HG03175 (cell line): ENCODE measurements around the gene ARHGEF4.

Experiments used
- ATAC-seq: cut with Tn5 transposase; IDR thresholded peaks from one replicate; pipeline ENCODE4 v1.9.1; 2021; ENCODE audit warnings: mild to moderate bottlenecking, moderate library complexity; ENCODE audit not compliant: unreplicated experiment

The ARHGEF4 gene

DNA sequence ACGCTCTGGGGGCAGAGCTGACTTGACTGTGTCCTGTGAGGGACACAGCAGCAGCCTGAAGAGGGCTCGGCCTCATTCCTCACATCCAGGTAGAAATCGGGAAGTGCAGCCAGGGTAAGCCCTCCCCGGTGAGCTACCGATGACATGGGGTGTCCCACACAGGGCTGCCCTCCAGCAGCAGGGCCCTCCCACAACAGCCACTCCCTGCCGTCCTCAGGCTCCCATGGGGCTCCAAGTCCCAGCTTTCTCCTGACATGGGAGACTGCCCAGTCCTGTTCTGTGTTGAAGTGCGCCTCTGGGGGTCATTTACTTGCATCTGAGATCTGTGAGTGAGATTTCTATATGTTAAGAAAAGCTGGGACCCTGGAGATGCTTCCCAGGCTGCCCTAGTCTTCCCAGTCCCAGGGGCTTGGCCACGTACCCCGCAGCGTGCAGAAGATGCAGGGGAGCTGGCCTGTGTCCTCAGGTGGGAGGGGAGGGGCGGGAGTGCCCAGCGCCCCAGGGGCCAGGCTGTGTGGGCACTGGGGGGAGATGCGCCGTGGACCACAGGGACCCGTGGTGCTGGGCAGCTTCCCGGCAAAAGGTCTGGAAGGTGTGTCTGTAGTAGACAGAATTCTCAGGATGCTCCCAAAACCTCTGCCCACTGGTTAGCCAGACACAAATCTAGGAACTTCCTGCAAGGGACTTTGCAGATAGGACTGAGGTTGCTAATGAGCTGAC is 168.7 kb downstream of the ARHGEF4 start:
- ATAC-seq, result no peak

DNA sequence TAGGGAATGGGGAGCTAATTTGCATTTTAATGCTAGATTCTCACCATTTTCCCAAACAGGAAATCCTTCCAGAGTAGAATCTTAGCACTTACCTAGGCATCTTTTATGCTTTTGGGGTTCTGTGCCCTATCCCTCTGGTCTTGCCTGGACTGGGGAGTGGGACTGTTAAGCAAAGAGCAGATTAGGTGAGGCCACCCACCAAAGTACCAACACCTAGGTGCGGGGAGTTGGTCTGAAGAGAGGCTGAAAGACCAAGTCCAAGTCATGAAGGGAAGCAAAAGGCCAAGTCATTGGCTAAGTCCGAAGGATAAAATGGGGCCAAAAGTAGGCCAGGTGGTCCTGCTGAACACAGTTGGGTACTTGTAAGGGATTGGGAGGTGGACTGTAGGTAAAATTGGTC is 169.8 kb downstream of the ARHGEF4 start:
- ATAC-seq, result no peak

DNA sequence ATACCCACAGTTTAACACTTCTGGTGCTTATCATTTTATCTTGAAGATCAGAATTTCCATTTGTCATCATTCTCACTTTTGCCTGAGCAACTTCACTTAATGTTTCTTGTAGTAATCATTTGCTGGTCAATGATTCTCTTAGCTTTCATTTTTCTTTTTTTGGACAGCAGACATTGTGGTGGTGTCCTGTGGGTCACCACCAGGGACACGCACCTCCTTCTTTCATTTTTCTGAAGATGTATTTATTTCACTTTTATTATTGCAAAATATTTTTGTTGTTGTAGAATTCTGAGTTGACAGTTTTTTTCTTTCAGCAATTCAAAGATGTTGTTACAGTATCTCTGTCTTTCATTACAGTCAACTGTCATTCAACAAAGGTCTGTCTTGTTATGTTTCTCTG is 172.3 kb downstream of the ARHGEF4 start:
- ATAC-seq, result no peak

DNA sequence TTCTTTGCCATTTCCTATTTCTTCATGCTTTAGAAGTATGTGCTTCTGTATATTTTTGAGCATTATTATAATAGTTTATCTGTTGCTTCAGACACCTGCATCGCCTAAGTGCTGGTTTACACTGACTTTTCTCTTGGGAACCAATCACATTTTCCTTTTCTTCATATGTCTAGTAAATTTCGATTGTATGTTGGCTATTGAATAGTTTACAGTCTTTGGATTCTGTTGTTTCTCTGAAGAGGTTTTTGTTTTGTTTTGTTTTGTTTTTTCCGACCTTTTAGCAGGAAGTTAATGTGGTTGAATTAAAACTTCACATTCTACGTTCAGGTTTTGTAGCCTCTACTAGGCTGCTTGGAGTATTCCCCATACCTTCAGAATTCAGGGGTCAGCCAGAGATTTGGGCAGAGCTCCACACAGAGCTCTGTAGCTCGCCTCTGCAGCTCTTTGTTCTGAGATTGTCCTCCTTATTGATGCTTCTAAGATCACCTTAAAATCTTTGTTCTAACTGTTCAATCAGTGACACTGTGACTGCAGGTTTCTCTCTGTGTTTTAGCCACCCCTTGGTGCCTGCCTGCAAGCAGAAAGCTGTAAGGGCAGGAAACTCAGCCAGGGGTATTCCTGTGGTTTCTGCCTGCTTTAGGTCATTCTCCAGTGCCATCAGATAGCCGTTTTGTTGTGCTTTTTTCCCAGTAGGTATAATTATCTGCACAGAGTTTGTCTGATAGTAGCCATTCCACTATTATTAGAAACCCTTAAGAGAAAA is 173.2 kb downstream of the ARHGEF4 start:
- ATAC-seq, result no peak

DNA sequence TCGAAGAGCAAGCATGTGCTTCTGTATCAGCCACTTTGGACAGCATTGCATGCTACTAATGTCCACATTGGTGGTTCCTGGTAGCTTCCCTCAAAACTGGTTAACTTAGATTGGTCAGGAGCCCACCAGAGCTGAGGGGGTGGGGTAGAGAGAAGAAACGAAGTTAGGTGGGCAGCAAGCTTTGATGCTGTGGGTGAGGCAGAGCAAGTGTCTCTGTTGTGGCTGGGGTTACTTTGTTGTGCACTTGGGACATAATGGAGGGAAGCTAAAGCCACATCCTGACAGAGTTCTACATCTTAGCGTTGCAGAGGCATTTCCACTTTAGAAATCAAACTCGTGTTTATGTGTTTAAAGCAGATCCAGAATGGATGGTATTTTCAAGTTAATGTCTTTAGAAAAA is 173.9 kb downstream of the ARHGEF4 start:
- no peak for ATAC-seq

DNA sequence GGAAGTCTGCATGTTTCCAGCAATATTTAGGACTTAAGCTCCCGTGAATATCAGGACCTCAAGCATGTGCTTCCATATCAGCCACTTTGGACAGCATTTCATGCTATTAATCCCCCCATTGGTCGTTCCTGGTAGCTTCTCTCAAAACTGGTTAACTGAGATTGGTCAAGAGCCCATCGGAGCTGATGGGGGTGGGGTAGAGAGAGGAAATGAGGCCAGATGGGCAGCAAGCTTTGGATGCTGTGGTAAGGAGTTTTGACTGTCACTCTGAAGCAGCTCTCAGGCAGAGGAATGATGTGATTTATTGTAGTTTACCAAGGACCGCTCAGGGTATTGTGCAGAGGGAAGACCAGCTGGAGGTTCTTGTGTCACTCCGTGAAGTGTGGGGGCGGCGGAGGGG is 174.8 kb downstream of the ARHGEF4 start:
- no peak for ATAC-seq

DNA sequence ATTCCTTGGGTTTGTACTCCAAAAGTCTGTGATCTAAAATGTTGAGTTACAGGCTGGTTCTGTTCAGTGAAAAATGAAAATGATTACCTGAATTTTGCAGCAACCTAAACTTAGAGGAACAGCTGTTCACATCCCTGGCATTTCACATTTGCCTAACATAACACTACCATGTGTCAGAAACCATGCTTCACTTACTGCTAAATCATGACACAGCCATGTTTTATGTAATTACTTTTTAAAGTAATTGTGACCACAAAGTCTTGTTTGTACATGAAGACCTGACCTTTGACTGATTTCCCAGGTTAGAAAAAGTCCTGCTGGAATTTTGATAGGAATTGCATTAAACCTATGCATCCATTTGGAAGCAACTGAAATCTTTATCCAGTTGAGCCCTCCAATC is 177.4 kb downstream of the ARHGEF4 start:
- no peak for ATAC-seq

DNA sequence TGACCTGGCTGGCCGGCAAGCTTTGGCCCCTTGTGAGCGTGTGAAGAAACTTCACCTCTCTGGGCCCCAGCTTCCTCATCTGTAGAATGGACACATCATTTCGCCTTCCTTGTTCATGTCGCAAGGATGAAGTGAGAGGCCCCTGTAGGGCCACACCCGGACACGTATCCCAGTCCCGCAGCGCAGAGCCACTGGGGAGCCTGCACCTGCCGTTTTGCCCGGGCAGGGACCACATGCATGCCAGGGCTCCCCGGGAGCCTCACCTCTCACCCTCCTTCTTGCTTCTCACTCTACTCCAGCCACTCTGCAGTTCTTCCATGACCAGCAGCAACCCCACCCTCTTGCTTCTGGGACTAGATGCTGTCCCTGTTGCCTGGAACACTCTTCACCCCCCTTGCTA is 179.1 kb downstream of the ARHGEF4 start:
- ATAC-seq, result no peak

DNA sequence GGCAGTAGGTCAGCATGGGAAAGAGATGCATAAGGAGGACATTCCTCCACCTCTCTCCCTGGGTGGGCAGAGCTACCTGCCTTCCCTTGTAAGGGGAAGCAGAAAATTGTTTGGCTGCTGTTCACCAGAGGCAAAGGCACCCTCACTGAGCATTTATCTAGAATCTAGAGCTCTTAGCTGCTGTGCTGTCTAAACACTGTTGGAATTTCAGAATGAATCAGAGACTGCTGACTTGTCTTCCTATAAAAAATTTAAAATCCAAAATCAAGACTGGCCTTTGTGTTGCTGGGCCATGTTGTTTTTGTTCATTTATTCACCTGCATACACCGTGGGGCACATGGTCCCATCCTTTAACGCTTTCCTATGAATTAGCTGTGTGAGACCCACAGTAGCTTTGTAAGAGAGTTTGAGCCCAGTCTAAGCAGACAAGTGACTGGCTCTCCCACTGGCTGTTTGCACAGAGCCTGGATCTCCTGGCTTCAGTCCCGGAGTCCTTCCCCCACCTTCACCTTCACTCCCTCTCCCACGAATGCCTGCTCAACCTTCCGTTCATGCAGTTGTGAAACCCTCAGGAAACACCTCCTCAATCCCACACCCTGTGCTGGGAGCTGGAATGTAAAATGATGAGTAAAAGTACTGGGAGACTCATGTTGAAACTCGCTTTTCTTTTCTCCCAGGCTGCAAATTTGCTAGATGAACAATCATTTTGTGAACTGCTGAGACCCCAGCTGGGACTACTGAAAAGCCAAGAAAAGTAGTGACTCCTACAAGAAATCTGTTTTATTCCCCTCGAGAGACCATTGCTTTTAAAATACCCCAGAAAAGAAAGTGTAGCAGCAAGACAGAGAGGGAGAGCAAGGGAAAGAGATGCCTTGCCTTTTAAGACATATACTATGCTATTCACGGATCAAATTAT is 180.4 kb downstream of the ARHGEF4 start:
- ATAC-seq, result no peak

DNA sequence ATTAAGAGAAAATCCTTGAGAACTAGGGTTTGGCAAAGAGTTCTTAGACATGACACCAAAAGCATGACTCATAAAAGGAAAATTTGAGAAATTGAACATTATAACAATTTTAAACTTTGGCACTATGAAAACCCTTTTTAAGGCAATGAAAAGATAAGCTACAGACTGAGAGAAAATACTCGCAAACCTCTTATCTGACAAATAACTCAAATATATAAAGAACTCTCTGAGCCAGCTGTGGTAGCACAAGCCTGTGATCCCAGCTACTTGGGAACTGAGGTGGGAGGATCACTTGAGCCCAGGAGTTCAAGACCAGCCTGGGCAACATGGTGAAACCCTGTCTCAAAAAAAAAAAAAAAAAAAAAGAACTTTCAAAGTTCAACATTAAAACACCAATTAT is 186.0 kb downstream of the ARHGEF4 start:
- ATAC-seq, result no peak

DNA sequence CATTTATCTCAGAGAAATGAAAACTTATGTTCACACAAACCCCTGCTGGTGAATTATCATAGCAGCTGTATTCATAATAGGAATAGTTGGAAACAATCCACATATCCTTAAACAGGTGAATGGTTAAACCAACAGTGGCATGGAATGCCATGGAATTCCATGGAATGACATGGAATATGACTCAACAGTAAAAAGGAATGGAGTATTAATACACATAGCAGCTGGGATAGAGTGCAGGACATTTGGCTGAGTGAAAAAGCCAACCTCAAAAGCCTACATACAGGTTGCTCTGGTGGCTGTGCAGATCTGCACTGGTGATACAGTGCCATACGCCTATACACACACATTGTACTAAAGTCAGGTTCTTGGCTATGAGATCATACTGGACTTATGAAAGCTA is 187.0 kb downstream of the ARHGEF4 start:
- ATAC-seq, result no peak

DNA sequence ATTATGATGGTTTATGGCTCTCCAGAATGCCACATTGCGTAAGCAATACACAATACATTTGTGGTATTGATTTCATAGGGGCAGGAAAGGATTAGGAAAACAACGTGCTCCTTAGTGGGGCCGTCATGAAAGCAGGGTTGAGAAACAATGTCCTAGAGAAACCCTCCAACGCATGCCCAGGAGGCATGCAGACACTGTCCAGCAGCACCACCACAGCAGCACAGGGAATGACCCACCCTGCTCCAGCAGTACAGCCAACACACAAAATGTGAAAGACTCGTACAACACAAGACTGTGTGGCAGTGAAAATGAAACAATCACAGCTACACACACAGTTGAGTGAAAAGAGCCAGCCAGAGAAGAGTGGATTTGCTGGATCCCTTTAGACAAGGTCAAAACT is 190.2 kb downstream of the ARHGEF4 start:
- no peak for ATAC-seq

DNA sequence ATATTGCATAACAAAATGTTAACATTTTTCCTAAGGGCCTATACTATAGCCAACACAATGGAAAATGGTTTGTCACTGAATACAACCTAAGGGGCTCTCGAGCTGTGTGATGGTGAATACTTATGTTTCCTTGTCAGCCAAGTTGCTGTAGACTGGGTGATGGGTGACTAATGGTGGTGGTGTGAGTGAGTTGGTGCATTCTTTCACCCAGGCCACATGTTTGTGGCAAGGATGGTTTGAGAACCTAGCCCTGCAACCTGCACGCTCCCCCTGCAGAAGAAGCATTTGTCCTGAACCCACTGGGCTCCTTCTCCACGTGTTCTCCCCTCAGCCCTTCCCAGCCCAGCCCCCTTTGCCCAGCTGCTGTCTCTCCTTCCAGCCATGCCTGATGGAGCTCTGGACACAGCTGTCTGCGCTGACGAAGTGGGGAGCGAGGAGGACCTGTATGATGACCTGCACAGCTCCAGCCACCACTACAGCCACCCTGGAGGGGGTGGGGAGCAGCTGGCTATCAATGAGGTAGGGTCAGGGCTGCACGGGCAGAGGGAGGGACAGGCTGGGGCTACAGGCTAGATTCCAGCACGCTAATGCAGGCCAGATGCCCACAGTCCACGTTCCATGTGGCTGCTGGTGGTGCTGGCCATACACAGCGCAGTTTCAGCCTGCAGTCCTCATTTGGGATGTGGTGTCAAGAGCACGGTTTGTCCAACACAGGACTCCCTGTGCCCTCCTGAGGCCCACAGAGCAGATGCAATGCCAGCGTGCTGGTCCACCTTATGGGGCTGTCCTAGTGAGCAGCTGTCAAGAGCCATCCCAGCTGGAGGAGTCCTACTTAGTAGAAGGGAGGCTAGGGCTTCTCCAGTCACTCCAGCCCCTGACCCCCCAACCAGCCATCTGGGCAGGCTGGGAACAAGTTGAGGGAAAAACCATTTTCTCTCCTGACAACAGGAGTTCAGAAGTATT is 191.1 kb downstream of the ARHGEF4 start:
- no peak for ATAC-seq

DNA sequence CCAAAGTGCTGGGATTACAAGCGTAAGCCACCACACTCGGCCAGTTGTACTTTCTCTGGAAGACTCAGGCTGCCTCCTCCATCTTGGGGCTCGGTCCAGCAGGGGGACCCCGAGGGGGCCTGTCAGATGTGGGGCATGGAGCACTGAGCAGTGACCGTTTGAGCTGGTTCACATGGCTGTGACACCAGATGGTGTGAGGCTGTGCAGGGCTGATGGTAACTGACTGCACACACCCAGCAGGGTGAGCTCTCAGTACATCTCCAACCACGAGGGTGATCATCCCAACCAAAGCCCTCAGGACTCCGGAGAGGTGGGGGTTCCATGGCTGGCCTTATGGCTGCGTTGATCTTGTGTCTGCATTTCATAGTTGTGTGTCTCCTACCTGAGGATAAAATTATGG is 193.1 kb downstream of the ARHGEF4 start:
- ATAC-seq, result no peak

DNA sequence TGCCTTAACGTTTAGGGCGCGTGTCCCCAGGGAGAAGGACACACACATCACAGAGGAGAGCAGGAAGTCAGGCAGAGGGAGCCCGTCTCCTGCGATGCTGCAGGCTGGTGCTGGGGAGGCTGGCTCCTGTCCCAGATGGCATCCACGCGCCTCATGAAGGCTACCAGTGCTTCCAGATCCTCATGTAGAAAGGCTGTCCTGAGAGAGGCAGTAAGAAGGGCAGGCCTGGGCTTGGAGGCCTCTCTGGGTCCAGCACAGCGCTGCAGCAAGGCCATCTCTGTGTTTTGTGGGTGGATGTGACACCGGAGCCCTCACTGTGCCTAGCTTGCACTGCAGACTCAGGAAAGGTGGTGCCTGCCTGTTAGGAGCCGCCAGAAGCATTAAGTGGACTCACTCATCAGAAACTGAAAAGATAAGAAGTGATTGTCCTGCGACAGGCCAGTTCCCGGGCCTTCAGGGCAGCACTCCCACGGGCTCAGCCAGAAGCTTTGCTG is 193.8 kb downstream of the ARHGEF4 start:
- ATAC-seq, result no peak

DNA sequence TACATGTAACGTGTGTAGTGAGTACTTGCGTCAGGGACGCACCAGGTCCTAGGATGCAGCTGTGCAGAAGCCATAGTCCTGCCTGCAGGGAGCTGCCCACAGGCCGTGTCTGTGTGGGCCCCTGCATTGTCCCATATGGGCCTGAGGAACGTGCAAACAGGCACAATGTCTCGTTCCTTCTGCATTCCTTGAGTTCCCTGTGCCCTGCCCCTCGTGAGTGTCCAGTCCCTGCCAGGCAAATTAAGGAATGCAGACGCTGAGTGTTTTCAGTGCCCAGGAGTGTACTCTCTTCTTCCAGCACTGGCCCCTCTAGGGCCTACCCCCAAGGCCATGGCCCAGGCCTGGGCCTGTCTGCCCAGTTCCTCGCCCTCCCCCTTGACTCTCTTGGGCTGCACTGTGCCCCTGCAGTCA is 194.7 kb downstream of the ARHGEF4 start:
- ATAC-seq, result no peak

DNA sequence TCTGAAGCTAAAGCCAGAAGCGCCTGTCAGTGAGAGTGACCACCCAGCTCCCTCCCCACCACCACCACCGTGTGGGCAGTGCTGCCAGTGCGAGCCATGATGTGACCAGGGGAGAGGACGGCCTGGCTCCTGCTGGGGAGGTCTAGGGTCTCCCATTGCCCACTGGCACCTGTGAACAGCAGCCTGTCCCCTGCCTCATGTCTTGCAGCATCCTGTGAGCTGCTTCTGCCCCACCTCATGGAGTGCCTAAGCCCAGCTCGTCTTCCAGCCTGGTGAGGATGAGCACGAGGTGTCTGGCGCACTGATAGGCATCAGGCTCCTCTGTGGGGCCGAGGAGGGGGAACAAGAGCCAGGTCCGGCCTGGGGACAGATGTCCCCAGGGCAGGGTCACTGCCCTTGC is 195.2 kb downstream of the ARHGEF4 start:
- ATAC-seq, result no peak

DNA sequence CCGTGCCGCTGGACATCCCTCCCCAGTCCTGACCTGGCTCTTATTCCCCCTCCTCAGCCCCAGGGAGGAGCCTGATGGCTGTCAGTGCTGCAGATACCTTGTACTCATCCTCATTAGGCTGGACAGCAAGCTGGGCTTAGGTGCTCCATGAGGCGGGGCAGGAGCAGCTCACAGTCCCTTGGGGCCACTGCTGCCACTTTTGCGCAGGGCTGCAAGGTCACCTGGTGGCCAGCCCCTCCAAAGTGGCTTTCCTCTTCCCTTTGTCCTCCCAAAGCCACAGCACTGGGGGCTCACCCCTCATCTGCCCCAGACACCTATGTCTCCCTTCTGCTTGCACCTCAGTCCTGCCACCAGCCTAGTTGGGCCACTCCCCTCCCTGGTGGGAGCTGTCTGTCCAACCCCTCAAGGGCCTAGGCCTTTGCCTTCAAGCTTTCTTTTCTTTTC is 195.7 kb downstream of the ARHGEF4 start:
- no peak for ATAC-seq

DNA sequence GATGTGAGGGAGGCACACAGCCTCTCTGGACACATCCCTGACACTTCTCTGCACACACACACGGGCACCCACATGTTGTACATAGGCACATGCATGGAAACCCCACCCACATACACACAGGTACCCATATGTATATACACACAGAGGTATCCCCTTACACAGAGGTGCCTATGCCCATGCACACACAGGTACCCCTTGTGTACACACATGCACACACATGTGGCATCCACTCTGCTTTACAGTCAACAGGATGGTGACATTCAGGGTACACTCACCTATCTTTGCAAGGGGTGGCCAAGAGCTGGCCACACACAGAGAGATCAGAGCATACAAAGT is 197.0 kb downstream of the ARHGEF4 start:
- ATAC-seq, result no peak
